Neural progenitor cell (in vitro differentiated cells): Measurements from ENCODE around the gene HMG20A. TPM values are rescaled to one million over a fixed set of nuclear protein-coding genes. Genes with fewer than 3 reads are reported as not detected.

Source experiments
- DNase-seq: peaks from one replicate; pipeline ENCODE4 v3.0.0-alpha.2; 2016; ENCODE audit warnings: low spot score
- H2AFZ ChIP-seq: fragments of 200-600 bp; sonication (generic); replicated peaks from 2 replicates; pipeline ENCODE4 v1.6.1; 2016; ENCODE audit warnings: antibody characterized with exemption
- H3F3A ChIP-seq: fragments of 200-600 bp; sonication (generic); 2 replicates; pipeline ENCODE4 v1.6.1; 2016; ENCODE audit warnings: antibody characterized with exemption, low read depth
- H3K27ac ChIP-seq: fragments of 200-600 bp; sonication (generic); 2 replicates; pipeline ENCODE4 v1.5.1; 2016; ENCODE audit warnings: mild to moderate bottlenecking
- H3K27me3 ChIP-seq: fragments of 200-600 bp; sonication (generic); 2 replicates; pipeline ENCODE4 v1.6.1; 2016; ENCODE audit warnings: mild to moderate bottlenecking, moderate library complexity
- H3K36me3 ChIP-seq: fragments of 200-600 bp; sonication (generic); 2 replicates; pipeline ENCODE4 v1.5.1; 2016
- H3K4me1 ChIP-seq: fragments of 200-600 bp; sonication (generic); 2 replicates; pipeline ENCODE4 v1.6.1; 2016; ENCODE audit warnings: mixed run types
- H3K4me2 ChIP-seq: fragments of 200-600 bp; sonication (generic); 2 replicates; pipeline ENCODE4 v1.6.1; 2016
- H3K4me3 ChIP-seq: fragments of 200-600 bp; sonication (generic); 2 replicates; pipeline ENCODE4 v1.5.1; 2016
- H3K79me2 ChIP-seq: fragments of 200-600 bp; sonication (generic); 2 replicates; pipeline ENCODE4 v1.6.1; 2016; ENCODE audit warnings: low read depth
- H3K9ac ChIP-seq: fragments of 200-600 bp; sonication (generic); 2 replicates; pipeline ENCODE4 v1.6.1; 2016
- H3K9me3 ChIP-seq: fragments of 200-600 bp; sonication (generic); 2 replicates; pipeline ENCODE4 v1.5.1; 2016; ENCODE audit warnings: low read depth
- H4K20me1 ChIP-seq: fragments of 200-600 bp; sonication (generic); 2 replicates; pipeline ENCODE4 v1.6.1; 2016; ENCODE audit warnings: low read depth
- H3K27ac Mint-ChIP-seq: 3 replicates; pipeline ENCODE4 v1.8.0; 2021; ENCODE audit warnings: mixed read lengths
- H3K27me3 Mint-ChIP-seq: 2 replicates; pipeline ENCODE4 v1.8.0; 2022; ENCODE audit warnings: low read depth, mild to moderate bottlenecking, inconsistent platforms, moderate library complexity, mixed read lengths; ENCODE audit not compliant: insufficient read depth
- H3K36me3 Mint-ChIP-seq: 3 replicates; pipeline ENCODE4 v1.8.0; 2021; ENCODE audit warnings: mixed read lengths
- H3K4me1 Mint-ChIP-seq: 3 replicates; pipeline ENCODE4 v1.8.0; 2021; ENCODE audit warnings: mixed read lengths
- H3K4me3 Mint-ChIP-seq: 3 replicates; pipeline ENCODE4 v1.8.0; 2021; ENCODE audit warnings: mild to moderate bottlenecking, moderate library complexity, mixed read lengths
- H3K9me3 Mint-ChIP-seq: 3 replicates; pipeline ENCODE4 v1.8.0; 2020; ENCODE audit warnings: mixed read lengths
- CTCF ChIP-seq: fragments of 200-600 bp; sonication (generic); IDR thresholded peaks from 2 replicates; pipeline ENCODE4 v1.5.1; 2017; ENCODE audit warnings: antibody characterized with exemption, mild to moderate bottlenecking
- EZH2 ChIP-seq: fragments of 200-600 bp; sonication (generic); IDR thresholded peaks from 2 replicates; pipeline ENCODE4 v1.6.1; 2017; ENCODE audit warnings: antibody characterized with exemption, mild to moderate bottlenecking, moderate library complexity
- EZH2phosphoT487 ChIP-seq: fragments of 200-600 bp; sonication (generic); IDR thresholded peaks from 2 replicates; pipeline ENCODE4 v1.6.1; 2017; ENCODE audit warnings: antibody characterized with exemption
- total RNA-seq: library from RNA; depleted of rRNA; stranded (reverse); fragments of >200 nt; gene quantifications from 2 replicates; pipeline ENCODE4 v1.2.3, GENCODE V29; 2015; ENCODE audit warnings: low replicate concordance

HMG20A gene
- total RNA-seq, 1 donor from 2014 or later: 75.6 TPM

DNA sequence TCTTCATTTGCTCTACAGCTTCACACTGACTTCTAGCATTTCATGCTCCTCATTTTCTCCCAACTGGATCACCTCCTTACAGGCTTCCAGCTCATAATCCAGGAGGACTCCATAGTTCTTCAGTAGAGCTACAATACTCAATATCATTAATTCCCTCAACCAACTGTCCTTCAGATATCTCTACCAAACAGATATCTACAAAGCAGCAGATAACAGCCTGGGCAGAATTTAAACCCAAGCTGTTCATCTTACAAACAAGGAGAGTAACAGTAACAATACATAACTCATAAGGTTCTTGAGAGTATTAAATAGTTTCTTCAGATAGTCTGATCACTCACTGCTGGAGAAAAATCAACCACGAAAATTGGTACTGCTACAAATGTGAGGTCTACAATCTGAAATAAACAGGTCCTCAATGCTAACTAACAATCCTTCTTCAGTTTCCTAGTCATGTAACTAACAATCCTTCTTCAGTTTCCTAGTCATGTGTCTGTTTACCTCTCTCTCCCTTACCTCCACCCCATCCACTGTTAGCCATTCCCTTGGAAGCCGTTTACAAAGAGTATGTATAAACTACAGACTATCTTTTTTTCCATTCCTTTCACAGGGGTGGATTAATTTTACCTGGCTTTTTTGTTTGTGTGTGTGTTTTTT, 5.8 kb upstream of the HMG20A start:
- Histone ChIP-seq H3K9me3 (no peaks in the 10 kb centered on the region), H3K9ac (no peak overlapping the region), H3K27ac (no peak overlapping the region), H2AFZ (no peak overlapping the region), H3K4me2 (no peak overlapping the region), H3F3A (peaks cover 7% of the 10 kb centered on the region), H3K79me2 (peaks cover 91% of the 10 kb centered on the region), H4K20me1 (peaks cover 41% of the 10 kb centered on the region), H3K4me3 (no peak overlapping the region), H3K4me1 (peaks cover 26% of the 10 kb centered on the region), H3K27me3 (no peaks in the 10 kb centered on the region), H3K36me3 (no peaks in the 10 kb centered on the region)
- H3K4me1 Mint-ChIP-seq: peaks cover 18% of the 10 kb centered on the region
- TF ChIP-seq CTCF (no peak), EZH2phosphoT487 (no peak), EZH2 (no peak)
- no peak for DNase-seq
- no peaks in the 10 kb centered on the region for H3K9me3 Mint-ChIP-seq
- H3K27ac Mint-ChIP-seq: no peak overlapping the region
- peaks cover 2% of the 10 kb centered on the region for H3K27me3 Mint-ChIP-seq
- H3K36me3 Mint-ChIP-seq: no peaks in the 10 kb centered on the region
- H3K4me3 Mint-ChIP-seq: no peak overlapping the region

DNA sequence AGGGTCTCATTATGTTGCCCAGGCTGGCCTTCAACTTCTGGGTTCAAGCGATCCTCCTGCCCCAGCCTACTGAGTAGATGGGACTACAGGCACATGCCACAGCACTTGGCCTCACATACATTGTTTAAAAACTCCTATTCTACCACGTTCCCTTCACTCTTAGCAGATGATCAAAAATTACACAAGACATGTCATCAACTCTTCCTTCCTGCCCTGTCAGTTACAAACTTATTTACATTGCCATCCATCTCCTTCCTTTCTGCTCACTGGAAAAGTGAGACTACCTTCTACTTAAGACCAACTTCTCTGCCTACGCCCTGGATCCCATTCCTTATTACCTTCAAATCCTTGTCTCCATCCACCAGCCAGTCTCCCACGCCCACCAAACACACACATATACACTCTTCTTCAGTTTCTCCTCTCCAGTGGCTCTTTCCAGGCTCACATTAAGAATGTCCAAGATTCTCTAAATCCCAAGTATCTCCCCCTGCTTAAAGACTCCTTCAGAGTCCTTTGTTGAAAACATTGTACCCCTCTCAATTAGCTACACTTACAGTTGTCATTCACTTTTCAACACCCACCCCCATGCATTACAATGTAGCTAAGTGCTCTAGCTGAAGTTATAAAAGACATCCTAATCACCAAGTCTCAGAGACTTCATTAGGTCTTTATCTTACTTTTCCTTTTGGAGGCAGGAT, 5.1 kb upstream of the HMG20A start:
- peaks cover 26% of the 10 kb centered on the region for H3K4me1 ChIP-seq
- Mint-ChIP-seq H3K4me1 (peaks cover 18% of the 10 kb centered on the region), H3K27ac (no peak overlapping the region), H3K9me3 (no peaks in the 10 kb centered on the region), H3K27me3 (peaks cover 2% of the 10 kb centered on the region), H3K4me3 (no peak overlapping the region), H3K36me3 (no peaks in the 10 kb centered on the region)
- H3K9me3 ChIP-seq: no peaks in the 10 kb centered on the region
- no peak overlapping the region for H3K4me3 ChIP-seq
- peaks cover 85% of the 10 kb centered on the region for H3K79me2 ChIP-seq
- peaks cover 41% of the 10 kb centered on the region for H4K20me1 ChIP-seq
- peaks cover 7% of the 10 kb centered on the region for H3F3A ChIP-seq
- H3K9ac ChIP-seq: no peak overlapping the region
- TF ChIP-seq EZH2: no peak
- no peak for TF ChIP-seq CTCF
- no peak for TF ChIP-seq EZH2phosphoT487
- no peak overlapping the region for H3K27ac ChIP-seq
- H3K4me2 ChIP-seq: no peak overlapping the region
- no peaks in the 10 kb centered on the region for H3K27me3 ChIP-seq
- H2AFZ ChIP-seq: no peak overlapping the region
- H3K36me3 ChIP-seq: no peaks in the 10 kb centered on the region
- DNase-seq: no peak

DNA sequence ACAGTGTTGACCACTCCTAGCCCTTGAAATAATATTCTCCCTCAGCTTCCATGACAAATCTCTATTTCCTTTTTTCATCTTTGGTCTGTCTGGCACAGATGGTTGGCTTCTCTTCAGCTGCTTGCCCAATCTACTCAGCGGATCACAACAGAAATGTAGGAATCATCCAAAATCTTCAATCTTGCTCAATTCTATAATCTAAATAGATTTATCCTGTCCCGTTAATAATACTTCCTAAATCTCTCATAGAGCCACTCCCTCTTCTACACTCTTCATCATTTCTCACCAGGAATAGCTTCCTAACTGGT, 4.6 kb upstream of the HMG20A start:
- no peak overlapping the region for H3K4me3 Mint-ChIP-seq

More for the DNA sequence above, 4.6 kb upstream of the HMG20A start:
- H3K79me2 ChIP-seq: peaks cover 83% of the 10 kb centered on the region
- H3K4me1 ChIP-seq: peaks cover 26% of the 10 kb centered on the region
- Mint-ChIP-seq H3K4me1 (peaks cover 18% of the 10 kb centered on the region), H3K27ac (no peak overlapping the region), H3K9me3 (no peaks in the 10 kb centered on the region), H3K36me3 (no peaks in the 10 kb centered on the region), H3K27me3 (peaks cover 2% of the 10 kb centered on the region)
- TF ChIP-seq EZH2: no peak
- no peak for TF ChIP-seq EZH2phosphoT487
- TF ChIP-seq CTCF: no peak
- H3K9me3 ChIP-seq: no peaks in the 10 kb centered on the region
- no peaks in the 10 kb centered on the region for H3K27me3 ChIP-seq
- H4K20me1 ChIP-seq: peaks cover 40% of the 10 kb centered on the region
- H2AFZ ChIP-seq: no peak overlapping the region
- H3K36me3 ChIP-seq: no peaks in the 10 kb centered on the region
- peak overlapping the region; percentile 7 for H3K4me2 ChIP-seq
- no peak overlapping the region for H3K9ac ChIP-seq
- DNase-seq: no peak
- H3F3A ChIP-seq: peaks cover 7% of the 10 kb centered on the region
- H3K27ac ChIP-seq: no peak overlapping the region
- no peak overlapping the region for H3K4me3 ChIP-seq
